DMS 273 (cell line): ENCODE measurements around the gene ARHGAP9.
"Not testable (repeated sequence)": the region's sequence is repeated elsewhere in the genome, so short reads cannot be mapped to it uniquely, and the experiment has no call there.

Experiments
- DNase-seq: peaks from one replicate; lab custom pipeline; 2025; ENCODE audit not compliant: unreplicated experiment; lab: John Stamatoyannopoulos, UW

Gene ARHGAP9

GRCh38 chr12:57459055-57459749 is 20.5 kb downstream of the ARHGAP9 start:
- DNase-seq: peak; percentile 96

- DNase-seq: no peak
These were observed 21.0 kb downstream of the ARHGAP9 start for GRCh38 chr12:57458665-57459054.

- DNase-seq: peak; percentile 53
These were observed 22.8 kb downstream of the ARHGAP9 start for GRCh38 chr12:57456737-57457490.

- peak; percentile 84 for DNase-seq
These were observed 23.4 kb downstream of the ARHGAP9 start for GRCh38 chr12:57456145-57456700.

GRCh38 chr12:57455374-57456144 is 24.1 kb downstream of the ARHGAP9 start:
- peak; percentile 93 for DNase-seq

GRCh38 chr12:57454566-57455373 is 24.9 kb downstream of the ARHGAP9 start, which contains the start of gene INHBE:
TSS of gene INHBE (plus strand) at chr12:57455307. CDS start at chr12:57455537, 230 bp downstream.
- peak; percentile 97 for DNase-seq

- DNase-seq: no peak
These were observed 25.5 kb downstream of the ARHGAP9 start for GRCh38 chr12:57454213-57454565.

GRCh38 chr12:57452937-57453509 is 26.6 kb downstream of the ARHGAP9 start:
- DNase-seq: peak; percentile 88

GRCh38 chr12:57452181-57452936 is 27.3 kb downstream of the ARHGAP9 start:
- DNase-seq: peak; percentile 90

GRCh38 chr12:57451233-57451778 is 28.4 kb downstream of the ARHGAP9 start:
- DNase-seq: no peak

- no peak for DNase-seq
These were observed 29.6 kb downstream of the ARHGAP9 start for GRCh38 chr12:57450057-57450456.

- no peak for DNase-seq
These were observed 30.3 kb downstream of the ARHGAP9 start for GRCh38 chr12:57449375-57449774.

GRCh38 chr12:57448669-57449068 is 31.0 kb downstream of the ARHGAP9 start:
- DNase-seq: peak; percentile 7

GRCh38 chr12:57446292-57446960 is 33.2 kb downstream of the ARHGAP9 start:
- DNase-seq: no peak

GRCh38 chr12:57444744-57445143 is 34.9 kb downstream of the ARHGAP9 start:
- DNase-seq: no peak

GRCh38 chr12:57444337-57444736 is 35.3 kb downstream of the ARHGAP9 start:
- DNase-seq: not testable (repeated sequence)

GRCh38 chr12:57441846-57442427 is 37.7 kb downstream of the ARHGAP9 start:
- no peak for DNase-seq

- DNase-seq: not testable (repeated sequence)
These were observed 38.3 kb downstream of the ARHGAP9 start for GRCh38 chr12:57441393-57441792.
